LNCaP clone FGC (cell line): ENCODE data around the gene IDUA.

Experiments used
- DNase-seq: peaks from one replicate; pipeline ENCODE4 v3.0.0-alpha.2; 2011; ENCODE audit warnings: low read depth
- H3K4me3 ChIP-seq: 2 replicates; pipeline ENCODE4 v1.5.1; 2011; ENCODE audit warnings: mild to moderate bottlenecking, low read depth, low read length, control low read depth
- TF ChIP-seq, protein P1 (sequence below): IDR thresholded peaks from 2 replicates; pipeline ENCODE4 v1.5.1; 2012; ENCODE audit warnings: mild to moderate bottlenecking; ENCODE audit not compliant: control insufficient read depth, insufficient read depth; ENCODE audit errors: extremely low read depth

The IDUA gene

DNA sequence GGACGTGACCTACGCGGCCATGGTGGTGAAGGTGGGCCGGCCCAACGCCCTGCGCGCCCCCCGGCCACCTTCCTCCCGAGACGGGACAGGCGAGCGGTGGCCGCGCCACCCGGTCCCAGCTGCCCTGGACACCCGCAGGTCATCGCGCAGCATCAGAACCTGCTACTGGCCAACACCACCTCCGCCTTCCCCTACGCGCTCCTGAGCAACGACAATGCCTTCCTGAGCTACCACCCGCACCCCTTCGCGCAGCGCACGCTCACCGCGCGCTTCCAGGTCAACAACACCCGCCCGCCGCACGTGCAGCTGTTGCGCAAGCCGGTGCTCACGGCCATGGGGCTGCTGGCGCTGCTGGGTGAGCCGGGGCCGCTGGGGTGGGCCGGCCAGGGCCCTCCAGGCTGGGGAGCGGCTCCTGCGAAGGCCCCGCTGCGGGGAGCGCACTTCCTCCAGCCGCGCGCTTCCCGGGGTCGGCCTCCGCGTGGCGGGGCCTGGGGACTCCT lies 15.3 kb downstream of the IDUA start:
- DNase-seq = no peak
- TF ChIP-seq, protein P1, sequence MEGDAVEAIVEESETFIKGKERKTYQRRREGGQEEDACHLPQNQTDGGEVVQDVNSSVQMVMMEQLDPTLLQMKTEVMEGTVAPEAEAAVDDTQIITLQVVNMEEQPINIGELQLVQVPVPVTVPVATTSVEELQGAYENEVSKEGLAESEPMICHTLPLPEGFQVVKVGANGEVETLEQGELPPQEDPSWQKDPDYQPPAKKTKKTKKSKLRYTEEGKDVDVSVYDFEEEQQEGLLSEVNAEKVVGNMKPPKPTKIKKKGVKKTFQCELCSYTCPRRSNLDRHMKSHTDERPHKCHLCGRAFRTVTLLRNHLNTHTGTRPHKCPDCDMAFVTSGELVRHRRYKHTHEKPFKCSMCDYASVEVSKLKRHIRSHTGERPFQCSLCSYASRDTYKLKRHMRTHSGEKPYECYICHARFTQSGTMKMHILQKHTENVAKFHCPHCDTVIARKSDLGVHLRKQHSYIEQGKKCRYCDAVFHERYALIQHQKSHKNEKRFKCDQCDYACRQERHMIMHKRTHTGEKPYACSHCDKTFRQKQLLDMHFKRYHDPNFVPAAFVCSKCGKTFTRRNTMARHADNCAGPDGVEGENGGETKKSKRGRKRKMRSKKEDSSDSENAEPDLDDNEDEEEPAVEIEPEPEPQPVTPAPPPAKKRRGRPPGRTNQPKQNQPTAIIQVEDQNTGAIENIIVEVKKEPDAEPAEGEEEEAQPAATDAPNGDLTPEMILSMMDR = no peak
- H3K4me3 ChIP-seq = no peak overlapping the region

DNA sequence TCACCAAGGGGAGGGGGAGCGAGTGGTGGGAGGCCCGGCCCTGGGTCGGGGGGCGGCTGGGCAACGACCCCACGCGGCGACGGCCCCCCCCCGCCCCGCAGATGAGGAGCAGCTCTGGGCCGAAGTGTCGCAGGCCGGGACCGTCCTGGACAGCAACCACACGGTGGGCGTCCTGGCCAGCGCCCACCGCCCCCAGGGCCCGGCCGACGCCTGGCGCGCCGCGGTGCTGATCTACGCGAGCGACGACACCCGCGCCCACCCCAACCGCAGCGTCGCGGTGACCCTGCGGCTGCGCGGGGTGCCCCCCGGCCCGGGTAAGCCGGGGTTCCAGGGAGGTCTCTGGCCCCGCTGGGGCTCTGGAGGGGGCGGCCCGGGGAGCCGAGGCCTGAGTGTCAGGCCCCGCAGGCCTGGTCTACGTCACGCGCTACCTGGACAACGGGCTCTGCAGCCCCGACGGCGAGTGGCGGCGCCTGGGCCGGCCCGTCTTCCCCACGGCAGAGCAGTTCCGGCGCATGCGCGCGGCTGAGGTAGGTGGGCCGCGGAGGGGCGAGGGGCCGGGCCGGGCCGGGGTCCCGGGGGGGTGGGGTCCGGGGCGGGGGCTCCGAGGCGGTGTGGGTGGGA lies 15.9 kb downstream of the IDUA start:
- DNase-seq = no peak
- TF ChIP-seq, protein P1 = no peak
- H3K4me3 ChIP-seq = no peak overlapping the region

DNA sequence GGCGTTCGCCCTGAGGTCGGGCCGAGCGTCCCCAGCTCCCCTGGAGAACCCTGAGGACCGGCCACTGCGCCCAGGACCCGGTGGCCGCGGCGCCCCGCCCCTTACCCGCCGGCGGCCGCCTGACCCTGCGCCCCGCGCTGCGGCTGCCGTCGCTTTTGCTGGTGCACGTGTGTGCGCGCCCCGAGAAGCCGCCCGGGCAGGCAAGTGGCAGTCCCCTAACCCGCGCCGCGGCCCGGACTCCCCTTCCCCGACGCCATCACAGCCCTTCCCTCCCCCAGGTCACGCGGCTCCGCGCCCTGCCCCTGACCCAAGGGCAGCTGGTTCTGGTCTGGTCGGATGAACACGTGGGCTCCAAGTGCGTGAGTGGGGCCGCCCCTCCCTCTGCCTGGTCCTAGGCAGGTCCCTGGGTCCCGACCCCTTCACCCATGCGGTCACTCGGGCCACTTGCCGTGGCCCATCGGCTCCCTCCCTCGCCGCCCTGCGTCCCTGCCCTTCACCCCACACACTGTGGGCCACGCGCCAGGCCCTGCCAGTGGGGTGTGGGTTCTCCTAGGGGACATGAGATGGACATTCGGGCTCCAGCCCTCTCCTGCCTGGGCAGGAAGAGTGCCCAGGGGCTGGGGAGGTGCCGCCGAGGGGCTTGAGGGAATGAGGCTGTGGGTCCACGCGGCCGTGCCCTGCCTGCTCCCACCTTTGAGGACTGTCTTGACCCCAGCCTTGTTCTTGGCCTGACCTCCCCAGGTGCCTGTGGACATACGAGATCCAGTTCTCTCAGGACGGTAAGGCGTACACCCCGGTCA lies 16.6 kb downstream of the IDUA start:
- DNase-seq = no peak
- TF ChIP-seq, protein P1 = no peak
- H3K4me3 ChIP-seq = no peak overlapping the region

DNA sequence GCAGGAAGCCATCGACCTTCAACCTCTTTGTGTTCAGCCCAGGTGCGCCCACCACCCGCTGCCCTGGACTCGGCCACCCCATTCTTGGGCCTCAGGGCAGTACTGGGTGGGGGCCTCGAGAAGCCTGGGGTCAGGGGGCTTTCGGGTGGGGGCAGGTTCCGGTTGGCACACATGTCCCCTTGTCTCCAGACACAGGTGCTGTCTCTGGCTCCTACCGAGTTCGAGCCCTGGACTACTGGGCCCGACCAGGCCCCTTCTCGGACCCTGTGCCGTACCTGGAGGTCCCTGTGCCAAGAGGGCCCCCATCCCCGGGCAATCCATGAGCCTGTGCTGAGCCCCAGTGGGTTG lies 17.2 kb downstream of the IDUA start:
- no peak for DNase-seq
- TF ChIP-seq, protein P1 = no peak
- H3K4me3 ChIP-seq = no peak overlapping the region

DNA sequence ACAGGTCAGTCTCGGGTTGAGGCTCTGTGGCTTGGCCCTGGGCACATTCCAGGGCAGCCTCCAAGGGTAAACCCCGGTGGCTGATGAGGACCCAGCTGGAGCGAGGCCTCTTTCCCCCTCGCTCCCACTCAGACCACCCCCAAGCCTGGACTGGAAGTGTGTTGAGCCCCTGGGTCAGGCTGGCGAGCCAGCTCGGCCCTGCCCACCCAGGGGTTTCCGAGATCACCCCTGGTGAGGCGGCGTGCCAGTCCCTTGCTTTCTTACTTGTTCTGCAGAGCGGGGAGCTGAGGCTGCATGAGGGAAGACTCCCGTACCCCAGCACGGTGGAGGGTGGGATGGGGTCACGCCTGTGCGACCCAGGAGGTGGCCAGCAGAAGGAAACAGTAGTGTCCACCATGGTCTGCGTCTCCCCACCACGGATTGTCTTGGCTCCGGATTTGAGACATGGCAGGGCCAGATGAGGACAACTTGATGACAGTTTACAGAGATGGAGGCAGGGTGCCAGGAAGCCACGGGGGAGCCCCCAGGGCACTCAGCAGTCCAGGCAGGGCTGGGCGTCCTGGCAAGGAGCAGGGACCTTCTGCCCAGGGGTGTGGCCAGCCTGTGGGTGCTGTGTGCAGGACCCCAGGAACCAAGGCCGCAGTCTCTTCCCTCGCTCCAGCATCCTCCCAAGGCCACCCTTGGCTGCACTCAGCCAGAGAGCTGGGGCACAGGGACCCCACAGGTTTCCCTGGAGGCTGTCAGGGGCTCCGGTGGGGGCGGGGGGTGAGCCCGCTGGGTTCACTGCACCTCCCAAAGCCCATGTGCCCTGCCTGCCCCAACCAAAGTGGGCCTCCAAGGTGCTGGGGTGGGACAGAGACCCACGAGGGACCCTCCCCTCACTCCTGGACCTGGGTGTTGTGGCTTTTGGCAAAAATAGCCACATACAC lies 18.0 kb downstream of the IDUA start:
- H3K4me3 ChIP-seq = no peak overlapping the region
- TF ChIP-seq, protein P1 = no peak
- DNase-seq = no peak

DNA sequence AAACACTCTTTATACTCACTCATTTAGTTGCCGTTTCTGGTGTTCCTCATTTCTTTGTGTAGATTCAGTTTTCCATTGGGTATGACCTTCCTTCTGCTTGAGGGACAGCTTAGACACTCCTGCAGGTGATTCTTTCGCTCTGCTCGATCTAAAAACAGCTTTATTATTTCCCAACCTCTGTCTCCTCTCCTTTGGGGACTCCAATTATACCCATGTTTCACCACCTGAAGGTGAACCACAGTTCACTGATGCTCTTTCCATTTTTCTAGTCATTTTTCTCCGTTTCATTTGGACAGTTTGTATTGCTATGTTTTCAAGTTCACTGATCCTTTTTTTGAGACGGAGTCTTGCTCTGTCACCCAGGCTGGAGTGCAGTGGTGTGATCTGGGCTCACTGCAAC lies 20.0 kb downstream of the IDUA start:
- H3K4me3 ChIP-seq = no peak overlapping the region
- TF ChIP-seq, protein P1 = no peak
- no peak for DNase-seq
